ENCODE data around the gene TGFBR2.
A peak's percentile ranks its signal among the peaks of the same experiment; 100 is the strongest.

The TGFBR2 gene

DNA sequence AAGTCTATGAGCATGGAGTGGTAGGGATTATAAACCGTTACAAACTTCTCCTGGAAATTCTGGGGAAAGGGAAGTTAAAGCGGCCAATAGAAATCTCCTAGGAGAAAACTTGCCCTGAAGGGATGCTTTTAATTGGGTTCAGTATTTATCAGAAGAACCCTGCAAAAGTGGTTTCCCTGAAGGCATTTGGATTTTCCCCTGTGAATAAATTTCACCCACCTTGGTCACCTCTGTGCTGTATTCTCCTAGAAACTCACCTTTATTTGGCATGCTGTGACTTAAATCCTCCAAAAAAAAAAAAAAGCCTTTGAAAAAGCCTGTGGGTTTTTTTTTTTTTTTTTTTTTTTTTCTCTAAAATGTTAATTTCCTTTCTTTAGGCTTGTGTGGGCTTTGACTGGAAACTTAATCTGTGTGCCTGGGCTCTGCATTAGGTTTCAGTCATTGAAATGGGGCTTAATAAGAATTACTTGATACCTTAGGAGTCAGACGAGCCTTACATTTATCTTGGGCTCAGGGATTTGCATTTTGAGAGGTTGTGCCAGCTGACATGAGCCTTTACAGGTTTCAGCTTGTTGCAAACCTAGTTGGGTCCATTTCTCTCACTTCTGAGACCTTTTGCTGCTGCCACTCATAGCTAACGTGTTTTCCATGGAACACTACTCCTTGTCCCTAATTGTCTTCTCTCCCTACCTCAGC lies 22.0 kb downstream of the TGFBR2 start:
- peak overlapping the region; percentile 43 to 88 (median 53) for H3K27ac Mint-ChIP-seq
- TF ChIP-seq, protein P1, sequence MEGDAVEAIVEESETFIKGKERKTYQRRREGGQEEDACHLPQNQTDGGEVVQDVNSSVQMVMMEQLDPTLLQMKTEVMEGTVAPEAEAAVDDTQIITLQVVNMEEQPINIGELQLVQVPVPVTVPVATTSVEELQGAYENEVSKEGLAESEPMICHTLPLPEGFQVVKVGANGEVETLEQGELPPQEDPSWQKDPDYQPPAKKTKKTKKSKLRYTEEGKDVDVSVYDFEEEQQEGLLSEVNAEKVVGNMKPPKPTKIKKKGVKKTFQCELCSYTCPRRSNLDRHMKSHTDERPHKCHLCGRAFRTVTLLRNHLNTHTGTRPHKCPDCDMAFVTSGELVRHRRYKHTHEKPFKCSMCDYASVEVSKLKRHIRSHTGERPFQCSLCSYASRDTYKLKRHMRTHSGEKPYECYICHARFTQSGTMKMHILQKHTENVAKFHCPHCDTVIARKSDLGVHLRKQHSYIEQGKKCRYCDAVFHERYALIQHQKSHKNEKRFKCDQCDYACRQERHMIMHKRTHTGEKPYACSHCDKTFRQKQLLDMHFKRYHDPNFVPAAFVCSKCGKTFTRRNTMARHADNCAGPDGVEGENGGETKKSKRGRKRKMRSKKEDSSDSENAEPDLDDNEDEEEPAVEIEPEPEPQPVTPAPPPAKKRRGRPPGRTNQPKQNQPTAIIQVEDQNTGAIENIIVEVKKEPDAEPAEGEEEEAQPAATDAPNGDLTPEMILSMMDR (IDR thresholded peaks at IDR 0.05; ENCODE audit: unreplicated experiment in 3 of 3), result no peak
- H3K4me1 Mint-ChIP-seq, result peaks cover 54% of the 10 kb centered on the region
- peaks cover 30% of the 10 kb centered on the region for H3K36me3 Mint-ChIP-seq (ENCODE audit: low read depth)
- H3K27me3 Mint-ChIP-seq (ENCODE audit: low read depth), result no peaks in the 10 kb centered on the region
- peak overlapping the region in 1 of 3 experiments; percentile 1 for H3K4me3 Mint-ChIP-seq
- H3K9me3 Mint-ChIP-seq, result no peaks in the 10 kb centered on the region

GRCh38 chr3:30628901-30629590 lies 22.6 kb downstream of the TGFBR2 start:
- Mint-ChIP-seq H3K9me3 (no peaks in the 10 kb centered on the region), H3K27me3 (ENCODE audit: low read depth) (no peaks in the 10 kb centered on the region), H3K36me3 (ENCODE audit: low read depth) (peaks cover 27% of the 10 kb centered on the region), H3K27ac (peak overlapping the region; percentile 43 to 88 (median 53)), H3K4me3 (peak overlapping the region in 1 of 3 experiments; percentile 1), H3K4me1 (peaks cover 56% of the 10 kb centered on the region)
- TF ChIP-seq, protein P1 (IDR thresholded peaks at IDR 0.05; ENCODE audit: unreplicated experiment in 3 of 3), result no peak

GRCh38 chr3:30629746-30630145 lies 23.3 kb downstream of the TGFBR2 start:
- H3K4me3 Mint-ChIP-seq, result no peak overlapping the region
- peak overlapping the region; percentile 43 to 88 (median 53) for H3K27ac Mint-ChIP-seq
- TF ChIP-seq, protein P1 (IDR thresholded peaks at IDR 0.05; ENCODE audit: unreplicated experiment in 3 of 3), result no peak
- peaks cover 27% of the 10 kb centered on the region for H3K36me3 Mint-ChIP-seq (ENCODE audit: low read depth)
- no peaks in the 10 kb centered on the region for H3K9me3 Mint-ChIP-seq
- H3K4me1 Mint-ChIP-seq, result peaks cover 62% of the 10 kb centered on the region
- H3K27me3 Mint-ChIP-seq (ENCODE audit: low read depth), result no peaks in the 10 kb centered on the region

DNA sequence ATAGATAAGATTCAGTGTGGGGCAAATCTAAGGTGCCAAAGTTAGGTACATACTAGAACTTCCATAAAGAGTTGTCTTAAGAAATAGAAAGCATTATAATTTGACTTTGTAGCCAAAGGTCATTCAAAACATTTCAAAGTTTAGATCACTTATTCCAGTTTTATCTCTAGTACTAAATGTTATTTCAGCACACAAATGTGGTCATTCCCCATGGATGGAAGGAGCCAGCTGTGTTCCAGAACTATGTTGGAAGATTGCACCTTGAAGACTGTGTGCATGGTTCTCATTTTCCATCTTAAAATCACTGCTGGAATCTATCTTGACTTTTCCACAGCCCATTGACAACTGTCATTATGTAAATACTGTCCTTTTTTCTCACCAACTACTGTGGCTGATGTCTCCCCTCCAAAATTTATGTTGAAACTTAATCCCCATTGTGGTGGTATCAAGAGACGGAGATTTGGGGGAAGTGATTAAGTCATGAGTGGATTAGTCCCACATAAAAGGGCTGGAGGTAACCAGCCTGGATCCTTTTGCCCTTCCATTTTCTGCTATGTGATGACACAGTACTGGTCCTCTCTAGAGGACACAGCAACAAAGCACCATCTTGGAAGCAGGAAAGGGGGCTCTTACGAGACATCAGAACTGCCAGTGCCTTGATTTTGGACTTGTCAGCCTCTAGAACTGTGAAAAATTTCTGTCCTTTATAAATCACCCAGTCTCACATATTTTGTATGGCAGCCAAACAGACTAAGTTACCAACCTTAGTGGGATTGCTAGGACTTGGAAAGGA lies 24.0 kb downstream of the TGFBR2 start:
- Mint-ChIP-seq H3K9me3 (no peaks in the 10 kb centered on the region), H3K27ac (peak overlapping the region; percentile 43 to 88 (median 53)), H3K27me3 (ENCODE audit: low read depth) (no peaks in the 10 kb centered on the region), H3K4me3 (no peak overlapping the region), H3K4me1 (peaks cover 68% of the 10 kb centered on the region), H3K36me3 (ENCODE audit: low read depth) (peaks cover 27% of the 10 kb centered on the region)
- TF ChIP-seq, protein P1 (IDR thresholded peaks at IDR 0.05; ENCODE audit: unreplicated experiment in 3 of 3), result no peak

DNA sequence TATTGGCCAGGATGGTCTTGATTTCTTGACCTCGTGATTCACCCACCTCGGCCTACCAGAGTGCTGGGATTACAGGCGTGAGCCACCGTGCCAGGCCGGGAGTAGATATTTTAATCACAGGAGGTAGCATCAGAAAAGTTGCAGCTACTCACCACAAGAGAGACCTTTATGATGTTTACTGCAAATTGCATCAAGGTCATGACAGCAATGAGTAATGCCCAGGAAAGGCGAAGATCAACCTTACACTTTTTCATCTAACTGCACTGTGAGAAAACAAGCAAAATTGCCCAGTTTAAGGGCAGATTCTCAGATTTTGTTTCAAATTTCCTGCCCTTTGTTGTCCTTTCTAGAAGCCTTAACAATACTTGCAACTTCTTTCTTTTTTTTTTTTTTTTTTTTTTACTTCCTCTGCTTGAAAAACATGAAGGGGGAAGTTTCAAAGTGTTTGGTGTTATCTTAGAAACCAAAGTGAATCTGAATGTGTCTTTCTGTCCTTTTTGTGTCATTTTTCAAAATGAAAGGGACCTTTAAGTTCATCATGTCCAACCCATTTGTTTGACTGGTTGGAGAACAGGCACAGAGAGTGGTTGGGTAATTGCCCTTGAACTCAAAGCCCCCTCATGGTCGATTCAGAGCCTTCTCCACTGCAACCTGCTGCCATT lies 25.0 kb downstream of the TGFBR2 start:
- H3K9me3 Mint-ChIP-seq, result no peaks in the 10 kb centered on the region
- H3K27ac Mint-ChIP-seq, result peak overlapping the region in 2 of 3 experiments; percentile 22 to 48
- H3K4me3 Mint-ChIP-seq, result no peak overlapping the region
- TF ChIP-seq, protein P1 (IDR thresholded peaks at IDR 0.05; ENCODE audit: unreplicated experiment in 3 of 3), result no peak
- H3K36me3 Mint-ChIP-seq (ENCODE audit: low read depth), result peaks cover 30% of the 10 kb centered on the region
- no peaks in the 10 kb centered on the region for H3K27me3 Mint-ChIP-seq (ENCODE audit: low read depth)
- peaks cover 67% of the 10 kb centered on the region for H3K4me1 Mint-ChIP-seq

All from nephron (organoid).